HG03103 (cell line): ENCODE data around the gene C1orf159.
"Not testable (repeated sequence)": the region's sequence is repeated elsewhere in the genome, so short reads cannot be mapped to it uniquely, and the experiment has no call there.

Source experiments
- ATAC-seq: cut with Tn5 transposase; IDR thresholded peaks from one replicate; pipeline ENCODE4 v1.9.1; 2021; ENCODE audit warnings: low read depth; ENCODE audit not compliant: unreplicated experiment

Gene C1orf159

DNA sequence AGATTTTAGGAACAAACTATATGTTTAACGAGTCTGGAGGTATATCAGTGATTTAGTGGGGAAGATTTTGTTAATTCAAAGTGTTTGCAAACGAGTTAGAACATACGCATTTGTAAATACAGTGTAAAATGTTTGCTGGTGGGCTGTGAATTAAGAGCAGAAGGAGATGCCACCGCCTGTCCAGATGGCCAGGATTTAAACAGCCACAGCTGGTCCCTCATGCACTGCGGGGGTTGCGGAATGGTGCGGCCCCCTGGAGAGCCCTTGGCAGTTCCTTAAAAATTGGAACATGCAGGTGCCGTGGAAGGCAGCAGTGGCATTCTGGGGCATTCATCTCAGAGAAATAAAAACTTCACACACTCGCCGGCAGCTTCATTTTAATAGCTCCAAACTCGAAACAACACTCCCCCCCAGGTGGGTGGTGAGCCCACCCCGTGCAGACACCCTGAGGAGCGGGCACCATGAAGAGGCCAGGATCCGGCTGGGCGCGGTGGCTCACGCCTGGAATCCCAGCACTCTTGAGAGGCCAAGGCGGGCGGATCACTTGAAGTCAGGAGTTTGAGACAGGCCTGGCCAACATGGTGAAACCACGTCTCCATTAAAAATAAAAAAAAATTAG is 3.5 kb upstream of the C1orf159 start:
- no peak for ATAC-seq

DNA sequence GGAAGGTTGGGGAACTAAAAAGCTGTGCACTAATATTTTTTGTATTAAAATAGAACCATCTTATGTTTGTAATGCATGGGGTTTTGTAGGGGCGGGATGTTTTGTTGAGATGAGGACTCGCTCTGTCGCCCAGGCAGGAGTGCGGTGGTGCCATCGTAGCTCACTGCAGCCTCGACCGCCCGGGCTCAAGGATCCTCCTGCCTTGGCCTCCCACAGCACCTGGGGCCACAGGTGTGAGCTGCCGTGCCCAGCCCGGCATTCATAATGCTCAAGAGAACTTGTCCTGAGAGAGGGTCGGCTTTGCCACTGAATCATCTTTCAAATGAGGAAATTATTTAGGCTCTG is 3.0 kb upstream of the C1orf159 start:
- no peak for ATAC-seq

DNA sequence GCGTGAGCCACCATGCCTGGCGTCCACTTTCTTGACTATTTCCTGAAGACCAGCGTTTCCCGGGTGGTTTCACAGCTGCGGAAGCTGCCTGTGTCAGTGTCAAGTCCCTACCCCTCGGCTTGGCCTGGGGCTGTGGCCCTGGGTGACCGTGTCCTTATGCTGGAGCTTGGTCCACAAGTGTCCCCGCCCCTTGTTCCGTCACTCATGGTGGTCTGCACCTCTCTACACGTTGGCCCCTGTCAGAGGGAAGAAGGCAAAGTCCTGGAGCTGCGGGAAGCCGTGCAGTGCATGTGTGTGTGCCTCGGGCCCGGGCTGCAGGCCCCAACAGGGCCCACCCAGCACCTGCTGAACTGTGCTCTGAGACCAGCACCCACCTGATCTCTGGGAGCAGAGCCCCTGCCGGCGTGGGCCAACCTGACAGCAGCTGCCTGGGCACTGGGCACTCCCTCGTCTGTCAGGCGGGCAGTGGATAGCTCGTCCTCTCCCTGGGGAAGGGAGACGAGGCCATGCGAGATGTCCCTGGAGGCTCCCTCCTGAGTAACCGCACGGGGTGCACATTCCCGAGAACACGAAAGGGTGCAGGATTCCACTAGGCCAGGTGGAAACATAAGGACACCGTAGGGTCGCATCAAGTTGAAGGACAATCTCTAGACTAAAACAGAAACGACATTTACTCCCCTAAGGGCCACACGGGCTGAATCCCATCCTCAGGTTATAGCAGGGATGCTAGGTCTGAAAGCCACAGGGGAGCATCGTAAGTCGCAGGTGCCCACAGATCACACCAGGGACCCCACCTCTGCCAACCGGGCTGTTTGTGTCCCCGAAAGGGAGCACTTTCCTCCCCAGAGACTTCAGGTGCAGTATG is 2.4 kb upstream of the C1orf159 start:
- no peak for ATAC-seq

DNA sequence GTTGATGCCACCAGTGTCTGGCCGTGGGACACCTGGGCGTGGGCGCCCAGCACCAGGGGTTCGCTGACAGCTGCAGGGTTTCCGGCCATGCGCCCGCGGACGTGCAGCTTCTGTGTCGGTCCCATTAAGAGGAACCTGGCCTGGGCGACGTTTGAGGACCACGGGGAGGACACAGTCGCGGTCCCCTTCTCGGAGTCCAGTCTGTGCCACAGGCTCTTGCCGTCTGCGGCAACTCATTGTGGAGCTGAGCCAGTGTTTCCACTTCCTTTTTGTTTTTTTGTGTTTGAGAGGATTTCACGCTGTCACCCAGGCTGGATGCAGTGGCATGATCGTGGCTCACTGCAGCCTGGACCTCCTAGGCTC is 1.6 kb upstream of the C1orf159 start:
- no peak for ATAC-seq

DNA sequence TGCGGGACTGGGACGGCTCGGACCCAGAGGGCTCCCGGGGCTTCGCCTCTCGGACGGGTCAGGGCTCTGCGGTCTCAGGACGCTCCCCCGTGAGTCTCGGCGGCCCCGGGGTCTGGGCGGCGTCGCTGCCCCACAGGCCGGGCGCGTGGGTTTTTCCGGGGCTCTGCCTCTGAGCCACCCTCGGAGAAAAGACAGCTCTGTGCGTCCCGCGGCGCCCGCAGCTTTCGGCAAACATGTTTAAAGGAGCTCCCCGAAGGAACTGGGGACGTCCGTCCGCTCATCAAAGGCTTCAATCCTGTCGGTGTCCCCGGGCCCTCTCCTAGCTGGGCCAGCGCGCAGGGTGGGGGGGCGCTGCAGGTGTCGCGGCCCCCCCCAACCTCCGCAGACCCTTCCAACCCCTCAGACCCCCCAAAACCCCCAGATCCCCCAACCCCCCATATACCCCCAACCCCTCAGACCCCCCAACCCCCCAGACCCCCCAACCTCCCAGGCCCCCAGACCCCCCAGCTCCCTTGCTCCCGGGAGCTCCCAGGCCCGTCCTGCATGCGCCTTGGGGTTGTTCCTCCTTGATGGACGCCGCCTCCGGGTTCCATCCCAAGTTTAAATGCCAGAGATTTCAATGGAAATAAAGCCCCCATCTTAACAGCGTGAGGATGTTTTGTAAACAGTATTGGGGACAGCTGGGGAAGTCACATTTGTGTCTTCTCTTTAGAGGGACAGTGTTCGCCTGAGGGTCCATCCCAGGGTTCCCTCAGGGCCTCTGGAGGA is 996 bp upstream of the C1orf159 start:
- ATAC-seq = no peak

GRCh38 chr1:1115136-1115785 is 628 bp downstream of the C1orf159 start:
- ATAC-seq = no peak

GRCh38 chr1:1114431-1114830 is 1.5 kb downstream of the C1orf159 start:
- no peak for ATAC-seq

DNA sequence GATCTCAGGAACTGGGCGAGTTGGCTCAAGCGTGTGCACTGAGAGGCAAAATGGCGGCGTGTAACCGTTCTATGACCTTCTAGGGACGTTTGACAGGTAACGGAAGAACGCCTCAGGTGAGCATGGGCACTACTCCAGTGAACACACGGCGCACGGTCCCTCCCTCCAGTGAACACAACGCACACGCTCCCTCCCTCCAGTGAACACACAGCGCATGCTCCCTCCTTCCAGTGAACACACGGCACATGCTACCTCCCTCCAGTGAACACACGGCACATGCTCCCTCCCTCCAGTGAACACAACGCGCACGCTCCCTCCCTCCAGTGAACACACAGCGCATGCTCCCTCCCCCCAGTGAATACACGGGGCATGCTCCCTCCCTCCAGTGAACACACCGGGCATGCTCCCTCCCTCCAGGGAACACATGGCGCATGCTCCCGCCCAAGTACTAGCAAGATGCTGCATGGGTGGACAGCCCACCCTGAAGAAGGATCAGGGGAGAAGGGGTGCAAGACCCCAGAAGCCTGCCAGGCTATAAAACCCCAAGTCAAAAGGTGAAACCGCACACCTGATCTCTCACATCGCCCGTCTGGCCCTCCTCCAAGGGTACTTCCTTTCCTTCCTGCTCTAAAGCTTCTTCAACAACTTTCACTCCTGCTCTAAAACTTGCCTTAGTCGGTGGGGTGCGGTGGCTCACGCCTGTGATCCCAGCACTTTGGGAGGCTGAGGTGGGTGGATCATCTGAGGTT is 3.5 kb downstream of the C1orf159 start:
- no peak for ATAC-seq

GRCh38 chr1:1111516-1112236 is 4.2 kb downstream of the C1orf159 start:
- ATAC-seq = no peak

DNA sequence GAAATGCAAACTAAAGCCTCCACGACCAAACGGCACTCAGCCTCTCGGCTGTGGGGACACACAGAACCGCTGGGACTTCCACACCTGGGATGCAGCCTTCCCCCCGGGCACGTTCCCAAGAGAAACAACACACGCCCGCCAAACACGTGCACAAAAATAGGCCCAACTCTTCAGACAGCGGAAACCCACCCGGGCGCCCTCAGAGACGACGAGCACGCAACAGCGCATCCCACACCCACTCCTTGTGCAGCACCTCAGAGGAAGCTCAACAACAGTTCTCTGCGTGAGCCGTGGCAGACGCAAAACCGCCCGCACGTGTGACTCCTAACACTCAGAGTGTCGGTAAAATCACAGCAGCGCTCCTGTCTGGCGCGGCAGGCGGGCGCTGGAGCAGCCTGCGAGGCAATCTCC is 5.3 kb downstream of the C1orf159 start:
- no peak for ATAC-seq

GRCh38 chr1:1109743-1110142 is 6.1 kb downstream of the C1orf159 start:
- no peak for ATAC-seq

DNA sequence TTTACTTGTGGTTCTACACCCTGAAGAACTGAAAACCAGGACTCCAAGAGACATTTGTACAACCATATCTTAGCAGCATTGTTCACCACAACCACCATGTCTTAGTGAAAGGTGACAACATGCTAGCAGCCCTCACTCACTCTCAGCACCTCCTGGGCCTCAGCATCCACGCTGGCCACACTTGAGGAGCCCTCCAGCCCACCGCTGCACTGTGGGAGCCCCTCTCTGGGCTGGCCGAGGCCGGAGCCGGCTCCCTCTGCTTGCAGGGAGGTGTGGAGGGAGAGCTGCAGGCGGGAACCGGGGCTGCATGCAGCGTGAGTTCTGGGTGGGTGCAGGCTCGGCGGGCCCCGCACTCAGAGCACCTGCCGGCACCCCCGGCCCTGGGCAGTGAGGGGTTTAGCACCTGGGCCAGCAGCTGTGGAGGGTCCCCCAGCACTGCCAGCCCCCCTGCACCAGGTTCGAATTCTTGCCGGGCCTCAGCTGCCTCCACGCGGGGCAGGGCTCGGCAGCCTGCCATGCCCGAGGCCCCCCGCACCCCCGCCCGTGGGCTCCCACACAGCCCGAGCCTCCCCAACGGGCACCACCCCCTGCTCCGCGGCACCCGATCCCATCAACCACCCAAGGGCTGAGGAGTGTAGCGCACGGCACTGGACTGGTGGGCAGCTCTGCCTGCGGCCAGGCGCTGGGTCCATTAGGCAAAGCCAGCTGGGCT is 9.2 kb downstream of the C1orf159 start:
- no peak for ATAC-seq

GRCh38 chr1:1104152-1104551 is 11.7 kb downstream of the C1orf159 start:
- not testable (repeated sequence) for ATAC-seq

DNA sequence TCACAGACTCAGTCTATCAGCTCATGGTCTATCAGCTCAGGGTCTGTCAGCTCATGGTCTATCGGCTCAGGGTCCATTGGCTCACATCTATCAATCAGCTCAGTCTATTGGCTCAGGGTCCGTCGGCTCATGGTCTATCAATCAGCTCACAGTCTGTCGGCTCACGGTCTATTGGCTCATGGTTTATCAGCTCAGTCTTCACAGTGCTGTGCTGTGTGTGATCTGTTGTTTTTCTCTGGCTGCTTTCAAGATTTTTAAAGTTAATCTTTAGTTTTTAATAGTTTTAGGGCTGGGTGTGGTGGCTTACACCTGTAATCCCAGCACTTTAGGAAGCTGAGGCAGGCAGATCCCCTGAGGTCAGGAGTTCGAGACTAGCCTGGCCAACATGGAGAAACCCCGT is 14.4 kb downstream of the C1orf159 start:
- ATAC-seq = no peak

GRCh38 chr1:1100296-1100695 is 15.6 kb downstream of the C1orf159 start:
- ATAC-seq = no peak

GRCh38 chr1:1099506-1100183 is 16.2 kb downstream of the C1orf159 start:
- ATAC-seq = no peak

DNA sequence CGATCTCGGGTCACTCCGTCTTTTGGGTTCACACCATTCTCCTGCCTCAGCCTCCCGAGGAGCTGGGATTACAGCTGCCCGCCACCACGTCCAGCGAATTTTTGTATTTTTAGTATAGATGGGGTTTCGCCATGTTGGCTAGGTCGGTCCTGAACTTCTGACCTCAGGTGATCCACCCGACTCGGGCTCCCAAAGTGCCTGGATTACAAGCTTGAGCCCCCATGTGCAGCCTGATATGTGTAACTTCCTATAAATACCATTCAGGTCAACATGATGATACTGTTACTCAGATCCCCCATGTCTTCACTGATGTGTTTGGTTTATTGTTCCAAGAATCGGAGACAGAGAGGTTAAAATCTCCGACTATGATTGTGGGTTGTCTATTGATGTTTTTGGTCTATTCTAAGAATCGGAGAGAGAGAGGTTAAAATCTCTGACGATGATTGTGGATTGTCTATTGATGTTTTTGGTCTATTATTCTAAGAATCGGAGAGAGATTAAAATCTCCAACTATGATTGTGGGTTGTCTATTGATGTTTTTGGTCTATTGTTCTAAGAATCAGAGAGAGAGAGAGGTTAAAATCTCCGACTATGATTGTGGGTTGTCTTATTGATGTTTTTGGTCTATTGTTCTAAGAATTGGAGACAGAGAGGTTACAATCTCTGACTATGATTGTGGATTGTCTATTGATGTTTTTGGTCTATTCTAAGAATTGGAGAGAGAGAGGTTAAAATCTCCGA is 17.0 kb downstream of the C1orf159 start:
- ATAC-seq = no peak

GRCh38 chr1:1096136-1096535 is 19.8 kb downstream of the C1orf159 start:
- ATAC-seq = not testable (repeated sequence)
